ENCODE data around the gene KRT6B. TPM values are rescaled to one million over a fixed set of nuclear protein-coding genes. Genes with fewer than 3 reads are reported as not detected.
"Not testable (repeated sequence)": the region's sequence is repeated elsewhere in the genome, so short reads cannot be mapped to it uniquely, and the experiment has no call there.

Gene KRT6B
- total and polyA plus RNA-seq, 2 donors (not counting 3 experiments of a cell fraction or from before 2014, with no cell fraction given), result 0.03 TPM; not detected in 1

- Histone ChIP-seq H2AFZ (ENCODE audit: low read depth, low read length) (no peak overlapping the region), H3K9me3 (replicated peaks; ENCODE audit: control insufficient read depth, insufficient read depth, low read length) (no peaks in the 10 kb centered on the region), H3K27ac (ENCODE audit: insufficient read depth, low read depth, low read length) (no peak overlapping the region), H4K20me1 (replicated peaks; ENCODE audit: control insufficient read depth, extremely low read depth, insufficient read depth, low read length) (no peaks in the 10 kb centered on the region), H3K9ac (replicated peaks; ENCODE audit: extremely low read depth, insufficient read depth, low read length) (no peak overlapping the region), H3K79me2 (ENCODE audit: control insufficient read depth, insufficient read depth, low read length) (no peaks in the 10 kb centered on the region), H3K9me1 (replicated peaks; ENCODE audit: control insufficient read depth, extremely low read depth, insufficient read depth, low read length) (no peaks in the 10 kb centered on the region), H3K4me2 (ENCODE audit: insufficient read depth, low read length) (no peak overlapping the region), H3K27me3 (ENCODE audit: control insufficient read depth in 2 of 2, insufficient read depth in 2 of 2, low read length in 2 of 2) (peaks cover 0 to 5% of the 10 kb centered on the region in 2 experiments), H3K4me3 (replicated peaks in 1 of 3; ENCODE audit: insufficient read depth in 1 of 3, low read depth in 1 of 3, low read length in 3 of 3) (no peak overlapping the region), H3K36me3 (ENCODE audit: control insufficient read depth in 2 of 2, extremely low read depth in 1 of 2, insufficient read depth in 2 of 2, low read length in 2 of 2) (no peaks in the 10 kb centered on the region), H3K4me1 (ENCODE audit: control insufficient read depth, extremely low read depth, insufficient read depth, low read length) (no peaks in the 10 kb centered on the region)
- TF ChIP-seq EZH2 (IDR thresholded peaks at IDR 0.05; ENCODE audit: borderline replicate concordance, low read depth, low read length, severe bottlenecking) (no peak), POLR2A (IDR thresholded peaks at IDR 0.05; ENCODE audit: low read depth, low read length) (no peak), CTCF (IDR thresholded peaks at IDR 0.05; ENCODE audit: extremely low read depth in 1 of 2, insufficient read depth in 1 of 2, low read depth in 1 of 2, low read length in 2 of 2) (no peak), MAX (IDR thresholded peaks at IDR 0.05; ENCODE audit: insufficient read depth, insufficient read length) (no peak), GATA2 (IDR thresholded peaks at IDR 0.05; ENCODE audit: insufficient read depth, insufficient read length, low read depth, low read length) (no peak), POLR2AphosphoS5 (IDR thresholded peaks at IDR 0.05; ENCODE audit: insufficient read depth, low read depth, low read length) (no peak), JUN (IDR thresholded peaks at IDR 0.05; ENCODE audit: borderline replicate concordance, insufficient read depth, insufficient read length, low read depth) (no peak)
- POLR2A ChIA-PET, result no interaction called here
- dilution Hi-C loops (cut with MboI; ENCODE audit: extremely low pct_ligation_motif_present, low sequenced_read_pairs) (no loop called here), intact Hi-C loops (cut with micrococcal nuclease) (no loop called here)
- no TSS peak for BruUV-seq (replicated peaks)
- CTCF ChIA-PET, result no interaction called here
- FAIRE-seq, result no peak
- DNase-seq (ENCODE audit: low read depth, low spot score), result no peak
These were observed 36.8 kb upstream of the KRT6B start for GRCh38 chr12:52488736-52489135.

- H2AFZ ChIP-seq (ENCODE audit: low read depth, low read length); H3K4me2 ChIP-seq (ENCODE audit: insufficient read depth, low read length); H3K79me2 ChIP-seq (ENCODE audit: control insufficient read depth, insufficient read depth, low read length); BruUV-seq (replicated peaks); FAIRE-seq; H3K4me3 ChIP-seq (replicated peaks in 1 of 3; ENCODE audit: insufficient read depth in 1 of 3, low read depth in 1 of 3, low read length in 3 of 3); dilution Hi-C loops (cut with MboI; ENCODE audit: extremely low pct_ligation_motif_present, low sequenced_read_pairs); POLR2A ChIA-PET; intact Hi-C loops (cut with micrococcal nuclease); H3K27me3 ChIP-seq (ENCODE audit: control insufficient read depth in 2 of 2, insufficient read depth in 2 of 2, low read length in 2 of 2); H3K4me1 ChIP-seq (ENCODE audit: control insufficient read depth, extremely low read depth, insufficient read depth, low read length); CTCF ChIA-PET; H3K27ac ChIP-seq (ENCODE audit: insufficient read depth, low read depth, low read length); H3K9me3 ChIP-seq (replicated peaks; ENCODE audit: control insufficient read depth, insufficient read depth, low read length); H3K36me3 ChIP-seq (ENCODE audit: control insufficient read depth in 2 of 2, extremely low read depth in 1 of 2, insufficient read depth in 2 of 2, low read length in 2 of 2); H4K20me1 ChIP-seq (replicated peaks; ENCODE audit: control insufficient read depth, extremely low read depth, insufficient read depth, low read length); H3K9me1 ChIP-seq (replicated peaks; ENCODE audit: control insufficient read depth, extremely low read depth, insufficient read depth, low read length); H3K9ac ChIP-seq (replicated peaks; ENCODE audit: extremely low read depth, insufficient read depth, low read length); DNase-seq (ENCODE audit: low read depth, low spot score): not testable (repeated sequence)
These were observed 35.9 kb upstream of the KRT6B start for GRCh38 chr12:52487744-52488443.
